ENCODE measurements around the gene TIMP3. TPM values are rescaled to one million over a fixed set of nuclear protein-coding genes. Genes with fewer than 3 reads are reported as not detected.

The TIMP3 gene
- total and polyA plus RNA-seq, 5 donors from 2014 or later: 0.35 TPM; not detected in 4

DNA sequence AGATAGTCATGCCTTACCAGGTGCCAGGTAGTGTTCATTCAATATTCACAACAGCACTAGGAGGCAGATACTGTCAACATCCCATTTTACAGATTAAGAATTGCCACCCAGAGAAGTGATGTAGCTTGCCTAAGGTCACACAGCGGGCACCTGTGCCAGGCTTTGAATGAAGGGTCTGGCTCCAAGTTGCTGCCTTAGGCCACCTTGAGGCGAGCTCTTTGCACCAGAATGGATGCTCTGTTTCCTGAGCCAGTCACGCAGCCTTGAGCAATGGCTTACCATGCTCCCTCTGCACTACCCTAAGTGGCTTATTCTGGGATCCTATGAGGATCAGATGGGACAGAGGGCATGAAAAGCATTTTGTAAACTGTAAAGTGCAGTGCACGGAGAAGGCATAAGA, 25.1 kb upstream of the TIMP3 start:
- Mint-ChIP-seq H3K4me3 (no peak overlapping the region), H3K36me3 (no peaks in the 10 kb centered on the region), H3K9me3 (peaks cover 0 to 2% (median 0%) of the 10 kb centered on the region in 7 donors), H3K4me1 (no peaks in the 10 kb centered on the region), H3K27ac (no peak overlapping the region), H3K27me3 (peaks cover 4% of the 10 kb centered on the region)
- Histone ChIP-seq H3K27me3 (ENCODE audit: control insufficient read depth, insufficient read depth, low read length) (no peaks in the 10 kb centered on the region), H3K4me1 (ENCODE audit: control insufficient read depth, insufficient read depth, low read length, poor library complexity, severe bottlenecking) (no peaks in the 10 kb centered on the region), H3K27ac (ENCODE audit: insufficient read depth, low read length, poor library complexity, severe bottlenecking) (no peak overlapping the region), H3K36me3 (ENCODE audit: control insufficient read depth, insufficient read depth, low read length) (no peaks in the 10 kb centered on the region), H3K9me3 (ENCODE audit: control insufficient read depth in 2 of 2, low read length in 2 of 2) (no peaks in the 10 kb centered on the region), H3K4me3 (ENCODE audit: low read depth, low read length) (no peak overlapping the region)
- DNase-seq: no peak
- no peak for ATAC-seq (ENCODE audit: low read depth in 2 of 2)

DNA sequence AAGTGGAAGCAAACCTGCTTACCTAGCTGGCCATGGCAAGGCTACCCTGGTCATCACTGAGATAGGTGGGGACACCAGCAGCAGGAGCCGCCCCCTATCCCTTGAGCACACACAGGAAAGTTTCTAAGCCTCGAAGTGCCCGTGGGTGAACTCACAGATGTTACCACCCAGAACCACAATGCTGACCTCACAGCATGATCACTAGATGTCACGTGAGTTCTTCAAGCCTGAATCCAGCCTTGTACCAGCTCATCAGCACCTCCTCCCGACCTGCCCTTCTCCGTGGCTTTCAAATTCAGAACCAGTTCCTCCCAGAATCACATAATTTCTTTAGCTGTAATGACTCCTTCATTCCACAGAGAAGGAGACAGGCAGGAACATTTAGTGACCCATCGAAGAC, 24.7 kb upstream of the TIMP3 start:
- Histone ChIP-seq H3K36me3 (ENCODE audit: control insufficient read depth, insufficient read depth, low read length) (no peaks in the 10 kb centered on the region), H3K9me3 (ENCODE audit: control insufficient read depth in 2 of 2, low read length in 2 of 2) (no peaks in the 10 kb centered on the region), H3K27me3 (ENCODE audit: control insufficient read depth, insufficient read depth, low read length) (no peaks in the 10 kb centered on the region), H3K4me1 (ENCODE audit: control insufficient read depth, insufficient read depth, low read length, poor library complexity, severe bottlenecking) (no peaks in the 10 kb centered on the region), H3K27ac (ENCODE audit: insufficient read depth, low read length, poor library complexity, severe bottlenecking) (no peak overlapping the region), H3K4me3 (ENCODE audit: low read depth, low read length) (no peak overlapping the region)
- peaks cover 0 to 2% (median 0%) of the 10 kb centered on the region in 7 donors for H3K9me3 Mint-ChIP-seq
- H3K4me1 Mint-ChIP-seq: no peaks in the 10 kb centered on the region
- DNase-seq (no peak), ATAC-seq (ENCODE audit: low read depth in 2 of 2) (no peak)
- no peak overlapping the region for H3K4me3 Mint-ChIP-seq
- no peaks in the 10 kb centered on the region for H3K36me3 Mint-ChIP-seq
- peaks cover 4% of the 10 kb centered on the region for H3K27me3 Mint-ChIP-seq
- H3K27ac Mint-ChIP-seq: no peak overlapping the region

DNA sequence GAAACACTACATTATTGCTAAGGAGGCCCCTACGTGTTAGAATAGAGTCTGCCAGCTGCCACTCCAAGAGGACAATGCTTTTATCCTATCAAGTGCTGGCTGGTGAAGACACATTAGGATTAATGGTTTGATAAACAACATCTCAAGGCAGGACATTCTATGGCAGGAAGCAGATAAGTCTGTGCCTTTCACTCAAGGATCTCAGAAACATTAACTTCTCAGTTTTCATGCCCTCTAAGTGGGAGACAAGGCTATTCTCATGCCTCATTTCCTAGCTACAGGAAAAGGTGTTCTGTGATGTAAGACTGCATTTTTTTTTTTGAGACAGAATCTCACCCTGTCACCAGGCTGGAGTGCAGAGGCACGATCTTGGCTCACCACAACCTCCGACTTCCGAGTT, 23.5 kb upstream of the TIMP3 start:
- H3K9me3 Mint-ChIP-seq: peaks cover 0 to 2% (median 0%) of the 10 kb centered on the region in 7 donors
- H3K4me1 Mint-ChIP-seq: no peaks in the 10 kb centered on the region
- Histone ChIP-seq H3K4me1 (ENCODE audit: control insufficient read depth, insufficient read depth, low read length, poor library complexity, severe bottlenecking) (no peaks in the 10 kb centered on the region), H3K4me3 (ENCODE audit: low read depth, low read length) (no peak overlapping the region), H3K36me3 (ENCODE audit: control insufficient read depth, insufficient read depth, low read length) (no peaks in the 10 kb centered on the region), H3K27me3 (ENCODE audit: control insufficient read depth, insufficient read depth, low read length) (no peaks in the 10 kb centered on the region), H3K9me3 (ENCODE audit: control insufficient read depth in 2 of 2, low read length in 2 of 2) (no peaks in the 10 kb centered on the region), H3K27ac (ENCODE audit: insufficient read depth, low read length, poor library complexity, severe bottlenecking) (no peak overlapping the region)
- ATAC-seq (ENCODE audit: low read depth in 2 of 2) (no peak), DNase-seq (no peak)
- H3K27ac Mint-ChIP-seq: no peak overlapping the region
- H3K36me3 Mint-ChIP-seq: no peaks in the 10 kb centered on the region
- H3K4me3 Mint-ChIP-seq: no peak overlapping the region
- peaks cover 4% of the 10 kb centered on the region for H3K27me3 Mint-ChIP-seq

DNA sequence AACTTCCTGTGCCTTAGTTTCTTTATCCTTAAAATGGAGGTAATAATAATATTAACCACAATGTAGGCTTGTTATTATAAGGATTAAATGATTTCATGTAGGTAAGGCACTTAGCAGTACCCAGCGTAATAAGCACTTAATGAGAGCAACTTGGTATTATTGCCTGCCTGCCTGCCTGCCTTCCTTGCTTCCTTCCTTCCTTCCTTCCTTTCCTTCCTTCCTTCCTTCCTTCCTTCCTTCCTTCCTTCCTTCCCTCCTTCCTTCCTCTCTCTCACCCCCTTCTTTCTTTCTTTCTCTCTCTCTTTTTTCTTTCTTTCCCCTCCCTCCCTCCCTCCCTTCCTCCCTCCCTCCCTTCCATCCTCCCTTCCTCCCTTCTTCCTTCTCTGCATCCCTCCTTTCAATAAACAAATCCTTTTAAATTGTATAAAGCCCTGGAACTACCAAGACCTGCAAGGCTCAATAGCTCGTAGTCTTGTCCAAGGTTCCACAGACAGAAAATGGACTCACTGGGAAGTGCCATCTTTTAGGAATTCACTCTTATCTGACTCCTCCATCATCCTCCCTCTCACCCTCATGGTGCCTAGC, 20.7 kb upstream of the TIMP3 start:
- H3K36me3 Mint-ChIP-seq: no peaks in the 10 kb centered on the region
- no peak overlapping the region for H3K4me3 Mint-ChIP-seq
- no peak overlapping the region for H3K27ac ChIP-seq (ENCODE audit: insufficient read depth, low read length, poor library complexity, severe bottlenecking)
- H3K36me3 ChIP-seq (ENCODE audit: control insufficient read depth, insufficient read depth, low read length): no peaks in the 10 kb centered on the region
- H3K9me3 Mint-ChIP-seq: no peaks in the 10 kb centered on the region
- H3K4me1 Mint-ChIP-seq: no peaks in the 10 kb centered on the region
- H3K27me3 Mint-ChIP-seq: peaks cover 5% of the 10 kb centered on the region
- no peak overlapping the region for H3K27ac Mint-ChIP-seq
- ATAC-seq (ENCODE audit: low read depth in 2 of 2): no peak
- DNase-seq: no peak
- H3K27me3 ChIP-seq (ENCODE audit: control insufficient read depth, insufficient read depth, low read length): no peaks in the 10 kb centered on the region
- H3K9me3 ChIP-seq (ENCODE audit: control insufficient read depth in 2 of 2, low read length in 2 of 2): no peaks in the 10 kb centered on the region
- H3K4me1 ChIP-seq (ENCODE audit: control insufficient read depth, insufficient read depth, low read length, poor library complexity, severe bottlenecking): no peaks in the 10 kb centered on the region
- H3K4me3 ChIP-seq (ENCODE audit: low read depth, low read length): no peak overlapping the region

DNA sequence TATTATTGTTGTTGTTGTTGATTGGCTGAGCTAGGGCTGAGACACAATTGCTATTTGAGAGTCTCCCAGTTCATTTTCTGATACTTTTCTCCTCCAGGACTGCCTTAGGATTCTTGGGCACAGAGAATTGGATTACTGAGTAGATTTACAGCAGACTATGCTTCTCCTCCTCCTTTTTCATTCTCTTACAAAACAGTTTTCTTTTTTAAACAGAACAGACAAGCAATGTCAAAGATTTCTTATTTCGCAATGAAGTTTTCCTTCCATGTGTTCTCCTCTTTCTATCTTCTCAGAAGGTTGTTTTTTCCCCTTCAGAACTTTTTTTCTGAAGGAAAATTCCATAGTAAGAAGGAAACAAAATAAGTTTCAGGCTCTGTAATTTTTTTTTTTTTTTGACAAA, 19.8 kb upstream of the TIMP3 start:
- Mint-ChIP-seq H3K36me3 (no peaks in the 10 kb centered on the region), H3K4me3 (no peak overlapping the region), H3K27me3 (peaks cover 8% of the 10 kb centered on the region), H3K4me1 (no peaks in the 10 kb centered on the region), H3K9me3 (no peaks in the 10 kb centered on the region), H3K27ac (no peak overlapping the region)
- no peaks in the 10 kb centered on the region for H3K36me3 ChIP-seq (ENCODE audit: control insufficient read depth, insufficient read depth, low read length)
- ATAC-seq (ENCODE audit: low read depth in 2 of 2) (no peak), DNase-seq (no peak)
- no peaks in the 10 kb centered on the region for H3K9me3 ChIP-seq (ENCODE audit: control insufficient read depth in 2 of 2, low read length in 2 of 2)
- H3K4me1 ChIP-seq (ENCODE audit: control insufficient read depth, insufficient read depth, low read length, poor library complexity, severe bottlenecking): no peaks in the 10 kb centered on the region
- no peak overlapping the region for H3K27ac ChIP-seq (ENCODE audit: insufficient read depth, low read length, poor library complexity, severe bottlenecking)
- H3K4me3 ChIP-seq (ENCODE audit: low read depth, low read length): no peak overlapping the region
- no peaks in the 10 kb centered on the region for H3K27me3 ChIP-seq (ENCODE audit: control insufficient read depth, insufficient read depth, low read length)

DNA sequence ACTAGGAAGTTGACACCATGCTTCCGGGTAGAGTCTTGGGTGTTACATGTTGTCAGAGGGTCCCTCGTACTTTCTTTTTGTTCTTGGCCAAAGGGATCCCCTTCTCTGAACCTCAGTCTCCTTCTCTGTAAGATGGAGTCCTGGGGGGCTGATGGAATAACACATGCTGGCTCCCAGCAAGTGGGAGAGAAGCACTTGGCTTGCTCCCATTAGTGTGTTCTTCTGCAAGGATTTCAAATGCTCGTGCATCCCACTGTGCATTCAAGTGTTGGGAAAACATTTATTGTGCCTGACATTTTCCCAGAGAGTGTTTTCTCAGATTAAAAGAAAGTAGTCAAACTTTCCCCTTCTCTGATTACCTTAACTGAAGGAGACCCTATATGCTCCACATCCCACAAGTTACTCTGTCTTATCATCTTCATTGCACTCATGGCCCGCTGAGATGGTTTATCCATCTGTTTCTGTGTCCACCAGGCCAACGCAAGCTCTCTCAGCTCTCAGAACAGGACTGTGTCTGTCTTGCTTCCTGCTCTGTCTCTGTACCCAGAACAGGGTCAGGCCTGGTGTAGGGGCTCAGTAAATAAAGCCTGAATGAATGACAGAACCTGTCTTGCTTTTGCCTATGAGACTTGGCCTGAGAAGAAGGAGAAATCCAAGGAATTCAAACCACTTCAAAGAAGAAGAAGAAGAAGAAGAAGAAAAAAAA, 16.0 kb upstream of the TIMP3 start:
- Histone ChIP-seq H3K9me3 (ENCODE audit: control insufficient read depth in 2 of 2, low read length in 2 of 2) (no peaks in the 10 kb centered on the region), H3K27ac (ENCODE audit: insufficient read depth, low read length, poor library complexity, severe bottlenecking) (no peak overlapping the region), H3K36me3 (ENCODE audit: control insufficient read depth, insufficient read depth, low read length) (no peaks in the 10 kb centered on the region), H3K27me3 (ENCODE audit: control insufficient read depth, insufficient read depth, low read length) (no peaks in the 10 kb centered on the region), H3K4me3 (ENCODE audit: low read depth, low read length) (no peak overlapping the region), H3K4me1 (ENCODE audit: control insufficient read depth, insufficient read depth, low read length, poor library complexity, severe bottlenecking) (no peaks in the 10 kb centered on the region)
- no peak for ATAC-seq (ENCODE audit: low read depth in 2 of 2)
- no peak for DNase-seq
- no peak overlapping the region for H3K4me3 Mint-ChIP-seq
- peaks cover 4% of the 10 kb centered on the region for H3K27me3 Mint-ChIP-seq
- no peaks in the 10 kb centered on the region for H3K9me3 Mint-ChIP-seq
- H3K36me3 Mint-ChIP-seq: no peaks in the 10 kb centered on the region
- no peaks in the 10 kb centered on the region for H3K4me1 Mint-ChIP-seq
- H3K27ac Mint-ChIP-seq: no peak overlapping the region

DNA sequence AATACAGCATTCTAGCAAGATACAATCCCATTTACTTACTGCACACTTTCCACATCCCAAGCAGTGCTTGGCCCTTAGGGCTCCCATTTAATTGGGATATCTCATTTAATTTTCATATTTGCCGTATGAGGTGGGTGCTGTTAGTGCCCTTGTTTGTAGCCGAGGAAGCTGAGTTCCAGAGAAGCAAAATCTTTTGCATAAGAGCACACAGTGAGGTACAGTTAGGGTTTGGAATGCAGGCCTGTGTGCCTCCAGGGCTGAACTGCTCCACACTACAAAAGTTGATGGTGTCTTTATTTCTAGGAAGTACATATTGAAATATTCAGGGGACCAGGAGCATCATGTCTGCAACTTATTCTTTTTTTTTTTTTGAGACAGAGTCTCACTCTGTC, 15.5 kb upstream of the TIMP3 start:
- DNase-seq: no peak
- Mint-ChIP-seq H3K27me3 (peaks cover 4% of the 10 kb centered on the region), H3K4me3 (no peak overlapping the region), H3K36me3 (no peaks in the 10 kb centered on the region), H3K9me3 (no peaks in the 10 kb centered on the region), H3K4me1 (no peaks in the 10 kb centered on the region), H3K27ac (no peak overlapping the region)
- no peak overlapping the region for H3K4me3 ChIP-seq (ENCODE audit: low read depth, low read length)
- H3K36me3 ChIP-seq (ENCODE audit: control insufficient read depth, insufficient read depth, low read length): no peaks in the 10 kb centered on the region
- no peaks in the 10 kb centered on the region for H3K9me3 ChIP-seq (ENCODE audit: control insufficient read depth in 2 of 2, low read length in 2 of 2)
- no peaks in the 10 kb centered on the region for H3K4me1 ChIP-seq (ENCODE audit: control insufficient read depth, insufficient read depth, low read length, poor library complexity, severe bottlenecking)
- no peaks in the 10 kb centered on the region for H3K27me3 ChIP-seq (ENCODE audit: control insufficient read depth, insufficient read depth, low read length)
- ATAC-seq (ENCODE audit: low read depth in 2 of 2): no peak
- H3K27ac ChIP-seq (ENCODE audit: insufficient read depth, low read length, poor library complexity, severe bottlenecking): no peak overlapping the region
